GM12878 (cell line): ENCODE measurements around the gene SEMA4D.

ENCODE experiments used
- CBX5 ChIP-seq: sonication (generic); IDR thresholded peaks from 2 replicates; pipeline ENCODE4 v1.6.1; 2016; ENCODE audit warnings: low read depth, moderate library complexity, mild to moderate bottlenecking, inconsistent platforms
- E2F8 ChIP-seq: fragments of 450-650 bp; IDR thresholded peaks from 2 replicates; pipeline ENCODE4 v1.6.1; 2018; ENCODE audit warnings: mild to moderate bottlenecking, low read depth, moderate library complexity; ENCODE audit not compliant: partially characterized antibody
- EGR1 ChIP-seq, 2 experiments: IDR thresholded peaks; 1 replicate in 1 of 2; 2 replicates in 1 of 2; pipeline ENCODE4 v1.6.1; 2011 to 2012; ENCODE audit warnings: low read depth in 2 of 2, low read length in 2 of 2, borderline replicate concordance in 1 of 2, mild to moderate bottlenecking in 1 of 2, moderate library complexity in 1 of 2
- EP300 ChIP-seq, 2 experiments: fragments of 150-350 bp in 1 of 2; IDR thresholded peaks; 2 replicates each; pipeline ENCODE4 v1.6.1; 2011 to 2012; ENCODE audit warnings: low read depth in 2 of 2, low read length in 2 of 2, borderline replicate concordance in 1 of 2, improper control_type of control experiment in 1 of 2, inconsistent platforms in 1 of 2; ENCODE audit not compliant: control insufficient read depth in 1 of 2
- ESRRA ChIP-seq: IDR thresholded peaks from 2 replicates; pipeline ENCODE4 v1.6.1; 2012; ENCODE audit warnings: mild to moderate bottlenecking, low read length, improper control_type of control experiment
- GABPA ChIP-seq: IDR thresholded peaks from 2 replicates; pipeline ENCODE4 v1.6.1; 2014; ENCODE audit warnings: antibody characterized with exemption, low read depth, mild to moderate bottlenecking, inconsistent platforms
- JUND ChIP-seq: IDR thresholded peaks from 2 replicates; pipeline ENCODE4 v1.6.1; 2012; ENCODE audit warnings: low read depth, mild to moderate bottlenecking, low read length, improper control_type of control experiment, moderate library complexity
- MAX ChIP-seq: IDR thresholded peaks from 2 replicates; pipeline ENCODE4 v1.6.1; 2012; ENCODE audit warnings: low read depth, low read length, improper control_type of control experiment
- NFYA ChIP-seq: IDR thresholded peaks from 2 replicates; pipeline ENCODE4 v1.6.1; 2011; ENCODE audit warnings: low read depth, mild to moderate bottlenecking, low read length, improper control_type of control experiment, borderline replicate concordance
- POLR2A ChIP-seq: IDR thresholded peaks from 2 replicates; pipeline ENCODE4 v1.6.1; 2011; ENCODE audit warnings: low read depth, mild to moderate bottlenecking, low read length
- POU2F2 ChIP-seq: IDR thresholded peaks from 3 replicates; pipeline ENCODE4 v1.6.1; 2011; ENCODE audit warnings: low read depth, mild to moderate bottlenecking, low read length, borderline replicate concordance
- RFX5 ChIP-seq: IDR thresholded peaks from 2 replicates; pipeline ENCODE4 v1.6.1; 2011; ENCODE audit warnings: low read depth, low read length, improper control_type of control experiment
- YY1 ChIP-seq: IDR thresholded peaks from 2 replicates; pipeline ENCODE4 v1.6.1; 2011; ENCODE audit warnings: low read depth, mild to moderate bottlenecking, low read length
- ZNF622 ChIP-seq: fragments of 450-650 bp; IDR thresholded peaks from 2 replicates; pipeline ENCODE4 v1.6.1; 2017; ENCODE audit warnings: mild to moderate bottlenecking, inconsistent platforms

- TF ChIP-seq ZNF622 (no peak), RFX5 (no peak), E2F8 (no peak), POU2F2 (no peak), YY1 (no peak), JUND (no peak), CBX5 (no peak), ESRRA (no peak), POLR2A (no peak), EP300 (IDR thresholded peaks at IDR 0.05; ENCODE audit: borderline replicate concordance in 1 of 2, control insufficient read depth in 1 of 2, low read depth in 2 of 2, low read length in 2 of 2) (no peak), EGR1 (IDR thresholded peaks at IDR 0.05; ENCODE audit: borderline replicate concordance in 1 of 2, low read depth in 2 of 2, low read length in 2 of 2) (no peak), NFYA (no peak), MAX (no peak), GABPA (no peak)
These were observed 50.5 kb downstream of the SEMA4D start for GRCh38 chr9:89447416-89447815.
